Cardiac fibroblast (primary cell): ENCODE results near the gene RAB38.

Source experiments
- DNase-seq, 2 donors: peaks; one replicate each; pipeline versions ENCODE4 v3.0.0 to v3.0.0-alpha.2; 2010; ENCODE audit warnings: low read depth in 2 of 2
- H3K4me3 ChIP-seq, 2 donors: replicated peaks in 1 of 2; 1 replicate in 1 of 2; 2 replicates in 1 of 2; pipeline ENCODE4 v1.5.1; 2011; ENCODE audit warnings: low read depth in 2 of 2, low read length in 2 of 2, mild to moderate bottlenecking in 2 of 2, moderate library complexity in 1 of 2
- TF ChIP-seq, protein P1 (sequence below): IDR thresholded peaks from one replicate; pipeline ENCODE4 v1.5.1; 2011; ENCODE audit warnings: low read depth, mild to moderate bottlenecking, low read length, inconsistent platforms

The RAB38 gene

DNA sequence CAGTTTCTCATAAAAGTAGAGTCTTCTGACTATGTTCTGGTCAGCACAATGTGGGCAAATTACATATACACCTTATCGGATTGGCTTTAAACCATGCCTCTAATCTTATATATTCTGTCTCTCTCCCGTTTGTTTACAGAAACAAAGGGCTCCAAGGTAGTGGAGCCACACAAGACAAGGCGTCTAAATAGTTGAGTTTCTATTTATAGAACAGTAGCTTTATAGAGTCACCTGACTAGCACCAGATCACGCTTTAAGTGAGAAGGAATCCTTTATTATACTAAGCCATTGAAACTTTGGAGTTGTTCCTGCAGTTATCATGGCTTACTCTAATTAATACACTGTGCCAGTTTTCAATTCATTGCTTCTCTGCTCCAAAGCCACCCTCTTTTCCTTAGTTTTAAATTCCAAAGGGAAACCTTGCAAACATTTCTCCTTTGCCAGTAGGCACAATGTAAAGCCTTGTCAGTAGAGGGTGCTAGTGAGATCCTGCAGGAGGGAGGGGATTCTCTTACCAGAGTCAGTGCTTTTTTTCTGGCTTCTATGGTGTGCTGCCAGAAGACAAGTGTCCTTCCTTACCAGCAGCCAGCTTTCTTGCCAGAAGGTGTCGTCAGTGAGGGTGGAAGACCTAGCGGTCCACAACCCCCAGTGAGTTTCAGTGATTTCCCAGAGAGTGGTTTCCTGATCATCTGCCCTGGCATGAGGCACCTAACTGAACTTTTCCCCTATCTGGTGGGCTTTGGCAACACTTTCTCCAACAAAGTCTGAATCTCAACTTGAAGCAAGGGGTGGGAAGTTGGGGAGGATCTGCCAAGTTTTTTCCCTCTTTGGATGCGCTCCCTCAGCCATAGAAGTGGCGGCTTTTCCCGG, 71.7 kb downstream of the RAB38 start:
- H3K4me3 ChIP-seq, result no peak overlapping the region
- TF ChIP-seq, protein P1, sequence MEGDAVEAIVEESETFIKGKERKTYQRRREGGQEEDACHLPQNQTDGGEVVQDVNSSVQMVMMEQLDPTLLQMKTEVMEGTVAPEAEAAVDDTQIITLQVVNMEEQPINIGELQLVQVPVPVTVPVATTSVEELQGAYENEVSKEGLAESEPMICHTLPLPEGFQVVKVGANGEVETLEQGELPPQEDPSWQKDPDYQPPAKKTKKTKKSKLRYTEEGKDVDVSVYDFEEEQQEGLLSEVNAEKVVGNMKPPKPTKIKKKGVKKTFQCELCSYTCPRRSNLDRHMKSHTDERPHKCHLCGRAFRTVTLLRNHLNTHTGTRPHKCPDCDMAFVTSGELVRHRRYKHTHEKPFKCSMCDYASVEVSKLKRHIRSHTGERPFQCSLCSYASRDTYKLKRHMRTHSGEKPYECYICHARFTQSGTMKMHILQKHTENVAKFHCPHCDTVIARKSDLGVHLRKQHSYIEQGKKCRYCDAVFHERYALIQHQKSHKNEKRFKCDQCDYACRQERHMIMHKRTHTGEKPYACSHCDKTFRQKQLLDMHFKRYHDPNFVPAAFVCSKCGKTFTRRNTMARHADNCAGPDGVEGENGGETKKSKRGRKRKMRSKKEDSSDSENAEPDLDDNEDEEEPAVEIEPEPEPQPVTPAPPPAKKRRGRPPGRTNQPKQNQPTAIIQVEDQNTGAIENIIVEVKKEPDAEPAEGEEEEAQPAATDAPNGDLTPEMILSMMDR, result peak; percentile 79
- peak; percentile 73 to 81 for DNase-seq

DNA sequence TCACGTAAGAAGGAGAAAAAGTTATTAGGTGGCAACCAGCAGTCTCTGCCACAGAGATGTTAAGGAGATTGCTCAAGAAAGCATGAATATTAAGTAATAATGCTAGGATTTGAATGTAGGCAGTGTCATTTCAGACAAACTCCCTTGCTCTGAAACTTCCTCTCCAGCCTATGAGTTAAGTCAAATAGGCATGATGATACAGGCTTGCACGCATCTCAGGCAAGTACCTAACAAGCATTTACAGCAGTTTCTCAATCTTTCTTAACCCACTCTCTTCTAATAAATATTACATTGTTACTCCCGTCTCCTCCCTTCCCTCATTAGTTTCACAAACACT, 72.7 kb downstream of the RAB38 start:
- TF ChIP-seq, protein P1, result no peak
- no peak overlapping the region for H3K4me3 ChIP-seq
- peak; percentile 13 to 14 for DNase-seq

DNA sequence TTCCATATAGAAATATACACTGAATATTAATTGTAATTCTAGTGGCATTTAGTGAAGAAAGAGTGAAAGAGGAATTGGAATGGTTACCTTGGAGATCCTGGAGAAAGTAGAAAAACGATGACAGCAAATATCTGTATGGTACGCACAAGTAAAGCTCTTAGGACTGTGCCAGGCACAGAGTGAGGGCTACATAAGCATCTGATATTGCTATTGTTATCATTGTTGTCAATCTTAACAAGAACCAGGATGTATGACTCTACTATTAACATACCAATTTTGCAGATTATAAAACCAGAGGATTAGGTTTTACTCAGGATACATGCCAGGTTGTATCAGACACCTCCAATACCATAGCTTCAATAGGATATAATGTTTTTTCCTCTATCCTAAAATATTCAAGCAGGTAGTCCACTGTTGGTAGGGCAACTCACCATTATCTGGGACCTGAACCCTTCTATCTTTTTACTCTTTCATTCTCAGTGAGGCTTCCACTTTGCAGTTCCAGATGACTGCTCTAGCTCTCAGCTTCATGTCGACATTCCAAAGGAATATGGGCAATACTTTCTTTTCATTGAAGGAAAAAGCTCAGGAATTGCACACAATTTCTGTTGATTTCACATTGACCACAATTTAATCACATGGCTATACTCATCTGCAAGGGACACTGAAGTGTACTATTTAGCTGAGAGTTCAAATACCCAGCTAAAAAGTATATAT, 73.2 kb downstream of the RAB38 start:
- TF ChIP-seq, protein P1, result no peak
- H3K4me3 ChIP-seq, result no peak overlapping the region
- DNase-seq, result no peak

DNA sequence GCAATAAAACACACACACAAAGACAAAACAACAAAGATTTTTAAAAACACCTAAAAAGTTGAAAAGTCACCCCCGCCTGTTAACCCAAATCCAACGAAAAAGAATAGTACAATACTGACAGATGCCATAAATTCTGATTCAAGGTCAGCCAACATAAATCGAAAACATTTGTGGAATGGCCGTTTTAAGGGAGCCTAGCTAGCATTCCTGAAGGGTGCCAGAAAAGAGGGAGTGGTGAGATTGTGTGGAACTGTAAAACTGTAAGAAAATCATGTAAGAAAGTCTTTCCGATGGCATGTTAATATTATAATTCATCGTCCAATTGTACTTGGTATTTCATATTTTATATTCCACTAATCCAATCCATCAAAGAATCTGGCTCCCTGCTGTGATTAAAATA, 75.1 kb downstream of the RAB38 start:
- no peak for DNase-seq
- TF ChIP-seq, protein P1, result no peak
- H3K4me3 ChIP-seq, result no peak overlapping the region

DNA sequence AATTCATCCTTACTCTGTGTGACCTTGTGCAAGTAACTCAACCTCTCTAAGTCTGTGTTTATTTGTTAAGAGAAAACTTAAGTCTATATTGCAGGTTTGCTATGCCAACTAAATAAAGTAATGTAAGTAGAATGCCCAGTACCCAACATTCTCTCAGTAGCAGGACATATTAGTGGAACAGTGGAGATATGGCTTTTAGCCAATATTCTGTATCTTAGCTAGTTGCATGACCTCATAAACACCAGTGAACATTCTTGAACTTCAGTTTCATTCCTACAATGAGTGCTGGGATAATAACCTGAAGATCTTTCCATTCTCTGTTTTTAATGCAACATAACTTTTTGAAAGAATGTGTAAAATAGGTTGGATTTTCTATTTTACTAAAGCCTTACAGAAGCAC, 77.0 kb downstream of the RAB38 start:
- peak in 1 of 2 donors; percentile 22 for DNase-seq
- TF ChIP-seq, protein P1, result no peak
- H3K4me3 ChIP-seq, result no peak overlapping the region

DNA sequence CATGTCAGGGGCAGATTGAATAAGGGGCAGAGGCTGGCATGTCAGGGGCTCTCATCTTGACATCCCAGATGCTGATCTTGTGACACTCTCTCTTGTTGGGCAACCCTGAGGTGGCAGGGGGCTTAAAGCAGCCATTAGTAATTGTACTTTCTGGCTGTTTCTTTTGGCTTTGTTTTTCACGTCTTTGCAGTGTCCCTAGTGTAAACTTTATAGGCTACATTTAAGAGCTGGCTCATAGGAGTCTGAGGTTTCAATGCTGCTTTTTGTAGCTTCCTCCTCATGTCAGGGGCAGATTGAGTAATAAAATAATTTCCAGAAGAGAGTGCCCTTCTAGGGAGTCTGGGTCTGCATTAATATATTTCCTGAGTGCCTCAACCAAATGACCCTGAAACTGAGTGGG, 86.1 kb downstream of the RAB38 start:
- DNase-seq, result no peak
- TF ChIP-seq, protein P1, result no peak
- H3K4me3 ChIP-seq, result no peak overlapping the region
